Measurements from ENCODE around the gene PKD2. TPM values are rescaled to one million over a fixed set of nuclear protein-coding genes. Genes with fewer than 3 reads are reported as not detected.
"Not testable (repeated sequence)": the region's sequence is repeated elsewhere in the genome, so short reads cannot be mapped to it uniquely, and the experiment has no call there.

The PKD2 gene
- total RNA-seq, 6 experiments from 2014 or later, result 67.8 to 103 (median 70.4) TPM

- Mint-ChIP-seq H3K4me1 (ENCODE audit: low read depth) (no peaks in the 10 kb centered on the region), H3K27ac (no peak overlapping the region), H3K4me3 (no peak overlapping the region), H3K27me3 (ENCODE audit: insufficient read depth) (no peaks in the 10 kb centered on the region), H3K36me3 (ENCODE audit: low read depth) (no peaks in the 10 kb centered on the region), H3K9me3 (no peaks in the 10 kb centered on the region)
- TF ChIP-seq, protein P1, sequence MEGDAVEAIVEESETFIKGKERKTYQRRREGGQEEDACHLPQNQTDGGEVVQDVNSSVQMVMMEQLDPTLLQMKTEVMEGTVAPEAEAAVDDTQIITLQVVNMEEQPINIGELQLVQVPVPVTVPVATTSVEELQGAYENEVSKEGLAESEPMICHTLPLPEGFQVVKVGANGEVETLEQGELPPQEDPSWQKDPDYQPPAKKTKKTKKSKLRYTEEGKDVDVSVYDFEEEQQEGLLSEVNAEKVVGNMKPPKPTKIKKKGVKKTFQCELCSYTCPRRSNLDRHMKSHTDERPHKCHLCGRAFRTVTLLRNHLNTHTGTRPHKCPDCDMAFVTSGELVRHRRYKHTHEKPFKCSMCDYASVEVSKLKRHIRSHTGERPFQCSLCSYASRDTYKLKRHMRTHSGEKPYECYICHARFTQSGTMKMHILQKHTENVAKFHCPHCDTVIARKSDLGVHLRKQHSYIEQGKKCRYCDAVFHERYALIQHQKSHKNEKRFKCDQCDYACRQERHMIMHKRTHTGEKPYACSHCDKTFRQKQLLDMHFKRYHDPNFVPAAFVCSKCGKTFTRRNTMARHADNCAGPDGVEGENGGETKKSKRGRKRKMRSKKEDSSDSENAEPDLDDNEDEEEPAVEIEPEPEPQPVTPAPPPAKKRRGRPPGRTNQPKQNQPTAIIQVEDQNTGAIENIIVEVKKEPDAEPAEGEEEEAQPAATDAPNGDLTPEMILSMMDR (IDR thresholded peaks at IDR 0.05), result no peak
- DNase-seq, result no peak
Measured at GRCh38 chr4:88112856-88113255, 105.4 kb downstream of the PKD2 start.

GRCh38 chr4:88115587-88115986, 108.2 kb downstream of the PKD2 start:
- Mint-ChIP-seq H3K9me3 (peaks cover 18% of the 10 kb centered on the region), H3K4me1 (ENCODE audit: low read depth) (no peaks in the 10 kb centered on the region), H3K36me3 (ENCODE audit: low read depth) (peaks cover 15% of the 10 kb centered on the region), H3K4me3 (no peak overlapping the region), H3K27me3 (ENCODE audit: insufficient read depth) (no peaks in the 10 kb centered on the region), H3K27ac (no peak overlapping the region)
- TF ChIP-seq, protein P1 (IDR thresholded peaks at IDR 0.05), result no peak
- DNase-seq, result no peak

DNA sequence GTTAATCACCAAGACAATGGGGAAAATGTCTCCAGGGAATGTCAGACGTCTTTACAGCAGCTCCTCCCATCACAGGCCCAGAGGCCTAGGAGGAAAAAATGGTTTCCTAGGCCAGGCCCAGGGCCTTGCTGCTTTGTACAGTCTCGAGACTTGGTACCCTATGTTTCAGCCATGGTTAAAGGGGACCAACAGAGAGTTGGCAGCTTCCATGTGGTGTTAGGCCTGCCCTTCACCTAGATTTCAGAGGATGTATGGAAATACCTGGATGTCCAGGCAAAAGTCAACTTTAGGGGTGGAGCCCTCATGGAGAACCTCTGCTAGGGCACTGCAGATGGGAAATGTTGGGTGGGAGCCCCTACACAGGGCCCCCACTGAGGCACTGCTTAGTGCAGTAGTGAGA, 112.5 kb downstream of the PKD2 start:
- TF ChIP-seq, protein P1 (IDR thresholded peaks at IDR 0.05), result no peak
- H3K36me3 Mint-ChIP-seq (ENCODE audit: low read depth), result peaks cover 28% of the 10 kb centered on the region
- no peak for DNase-seq
- peaks cover 4% of the 10 kb centered on the region; the same call in 1 of the 2 replicates for H3K27me3 Mint-ChIP-seq (ENCODE audit: insufficient read depth)
- no peaks in the 10 kb centered on the region for H3K4me1 Mint-ChIP-seq (ENCODE audit: low read depth)
- H3K4me3 Mint-ChIP-seq, result no peak overlapping the region
- peaks cover 27% of the 10 kb centered on the region for H3K9me3 Mint-ChIP-seq
- H3K27ac Mint-ChIP-seq, result no peak overlapping the region

DNA sequence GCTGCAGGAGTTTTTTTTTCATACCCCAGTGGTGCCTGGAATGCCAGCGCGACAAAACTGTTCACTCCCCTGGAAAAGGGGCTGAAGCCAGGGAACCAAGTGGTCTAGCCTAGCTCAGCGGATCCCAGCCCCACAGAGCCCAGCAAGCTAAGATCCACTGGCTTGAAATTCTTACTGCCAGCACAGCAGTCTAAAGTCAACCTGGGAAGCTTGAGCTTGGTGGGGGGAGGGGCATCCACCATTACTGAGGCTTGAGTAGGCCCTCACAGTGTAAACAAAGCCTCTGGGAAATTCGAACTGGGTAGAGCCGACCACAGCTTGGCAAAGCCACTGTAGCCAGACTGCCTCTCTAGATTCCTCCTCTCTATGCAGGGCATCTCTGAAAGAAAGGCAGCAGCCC, 114.8 kb downstream of the PKD2 start:
- H3K27me3 Mint-ChIP-seq (ENCODE audit: insufficient read depth); DNase-seq; H3K27ac Mint-ChIP-seq; H3K4me3 Mint-ChIP-seq; H3K4me1 Mint-ChIP-seq (ENCODE audit: low read depth): not testable (repeated sequence)
- Mint-ChIP-seq H3K9me3 (peaks cover 27% of the 10 kb centered on the region), H3K36me3 (ENCODE audit: low read depth) (peaks cover 28% of the 10 kb centered on the region)

Other genes with a start within 250 kb of the PKD2 start
- not detected for gene IBSP, start 208.1 kb upstream of the PKD2 start, total RNA-seq (2021; fragmentation: NEBNext Ultra II Directional; extraction: Animal tissue kit (Norgen Biotek cat#: 25700))
- not detected for gene MEPE, start 174.7 kb upstream of the PKD2 start, total RNA-seq (2021; fragmentation: NEBNext Ultra II Directional; extraction: Animal tissue kit (Norgen Biotek cat#: 25700))
- 10 to 100 TPM in 1 of 6 experiments, 1 to 10 TPM in 5; 5.9 to 10.8 (median 7.1) TPM for gene SPP1, start 31.9 kb upstream of the PKD2 start, total RNA-seq (2021; fragmentation: NEBNext Ultra II Directional; extraction: Animal tissue kit (Norgen Biotek cat#: 25700))
- gene ABCG2, start 151.0 kb downstream of the PKD2 start, total RNA-seq (2021; fragmentation: NEBNext Ultra II Directional; extraction: Animal tissue kit (Norgen Biotek cat#: 25700)), result under 1 TPM; 0.10 to 0.33 (median 0.13) TPM

All from HFFc6 (cell line).